Activated T-cell treated with anti-CD3 and anti-CD28 coated beads for 24 hours (primary cell): ENCODE measurements around the gene ATP8B4.
"Not testable (repeated sequence)": the region's sequence is repeated elsewhere in the genome, so short reads cannot be mapped to it uniquely, and the experiment has no call there.

Experiments
- DNase-seq: peaks from one replicate; pipeline ENCODE4 v3.0.0-alpha.2; 2020; ENCODE audit warnings: low read depth

ATP8B4 gene

DNA sequence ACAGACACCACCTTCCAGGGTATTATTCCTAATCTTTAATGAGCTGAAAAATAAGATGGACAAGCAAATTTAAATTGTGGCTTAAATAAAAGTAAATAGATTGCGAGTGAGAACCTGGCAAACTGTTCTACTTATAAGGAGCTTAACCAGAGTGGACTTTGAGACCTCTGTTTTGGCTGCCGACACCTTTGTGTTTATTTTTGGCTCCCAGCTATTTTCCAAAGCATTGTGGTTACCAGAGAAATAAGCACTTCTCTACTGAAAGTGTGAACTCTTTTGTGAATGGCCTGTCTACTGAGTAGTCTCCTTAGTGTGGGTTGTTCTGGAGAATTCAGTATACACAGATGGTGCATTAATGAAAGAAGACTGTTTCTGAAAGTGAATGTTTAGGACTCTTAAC is 109.4 kb downstream of the ATP8B4 start:
- no peak for DNase-seq

DNA sequence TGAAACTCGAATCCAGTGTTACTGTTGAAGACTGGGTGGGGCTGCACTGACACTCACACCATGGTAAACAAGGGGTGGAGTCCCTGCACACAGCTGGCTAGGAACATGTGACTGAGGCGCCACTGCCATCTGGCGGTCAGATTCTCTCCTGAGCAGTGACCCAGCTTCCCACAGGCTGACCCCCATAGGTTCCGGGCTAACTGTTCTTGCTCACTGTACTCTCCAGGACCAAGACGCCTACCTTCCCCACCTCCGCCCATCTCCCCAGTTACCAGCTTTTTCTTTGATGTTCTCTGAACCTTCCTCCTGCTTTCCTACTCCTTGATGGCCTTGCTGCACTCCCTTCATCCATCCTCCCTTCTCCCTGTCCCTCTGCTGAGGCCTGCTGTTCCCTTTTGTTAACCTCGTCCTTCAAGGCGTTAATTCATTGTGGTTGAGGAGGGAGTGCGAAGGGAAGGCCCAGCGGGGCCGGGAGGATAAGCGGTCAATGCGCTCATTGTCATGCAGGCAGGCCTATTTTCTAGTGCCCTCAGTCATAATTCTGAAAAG is 115.2 kb downstream of the ATP8B4 start:
- DNase-seq = peak; percentile 7

- DNase-seq = no peak
Measured at GRCh38 chr15:49991587-49991986, 127.4 kb downstream of the ATP8B4 start.

GRCh38 chr15:49990835-49991545 is 128.0 kb downstream of the ATP8B4 start:
- DNase-seq = no peak

GRCh38 chr15:49989498-49989897 is 129.5 kb downstream of the ATP8B4 start:
- DNase-seq = no peak

DNA sequence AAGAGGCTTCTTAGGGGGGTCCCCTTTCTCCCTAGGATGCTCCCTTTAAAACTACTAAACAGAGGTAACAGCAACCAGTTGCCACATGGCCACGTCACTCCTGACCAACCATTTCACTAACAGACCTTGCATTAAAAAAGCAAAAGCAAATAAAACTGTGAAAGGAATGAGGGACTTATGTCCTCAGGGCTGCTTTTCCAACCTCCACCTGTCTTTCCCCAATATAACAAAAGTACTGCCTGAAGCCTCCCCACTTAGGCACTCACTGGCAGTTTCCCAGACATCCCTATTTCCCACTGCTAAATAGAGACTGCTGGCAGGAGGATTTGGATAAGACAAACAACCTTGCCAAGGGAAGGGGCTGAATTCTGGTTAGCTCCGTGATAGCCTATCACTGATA is 130.3 kb downstream of the ATP8B4 start:
- no peak for DNase-seq

DNA sequence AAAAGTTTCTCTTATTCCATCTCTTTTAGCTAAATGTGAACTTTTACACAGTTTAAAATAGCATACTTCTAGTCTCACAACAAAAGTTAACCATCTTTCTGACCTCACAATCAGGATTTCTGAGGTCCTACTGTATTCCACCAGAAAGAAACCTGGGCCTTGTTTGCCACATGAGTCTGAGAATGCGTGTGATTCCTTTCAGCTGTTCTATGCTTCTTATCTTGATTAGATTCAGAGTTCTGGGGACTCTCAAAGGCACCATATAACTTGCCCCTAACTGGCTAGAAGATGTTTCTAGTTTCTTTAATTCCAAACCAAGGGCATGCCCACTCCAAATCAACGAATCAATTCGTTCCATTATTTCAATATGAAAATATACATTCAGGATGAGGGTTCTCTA is 131.1 kb downstream of the ATP8B4 start:
- no peak for DNase-seq

DNA sequence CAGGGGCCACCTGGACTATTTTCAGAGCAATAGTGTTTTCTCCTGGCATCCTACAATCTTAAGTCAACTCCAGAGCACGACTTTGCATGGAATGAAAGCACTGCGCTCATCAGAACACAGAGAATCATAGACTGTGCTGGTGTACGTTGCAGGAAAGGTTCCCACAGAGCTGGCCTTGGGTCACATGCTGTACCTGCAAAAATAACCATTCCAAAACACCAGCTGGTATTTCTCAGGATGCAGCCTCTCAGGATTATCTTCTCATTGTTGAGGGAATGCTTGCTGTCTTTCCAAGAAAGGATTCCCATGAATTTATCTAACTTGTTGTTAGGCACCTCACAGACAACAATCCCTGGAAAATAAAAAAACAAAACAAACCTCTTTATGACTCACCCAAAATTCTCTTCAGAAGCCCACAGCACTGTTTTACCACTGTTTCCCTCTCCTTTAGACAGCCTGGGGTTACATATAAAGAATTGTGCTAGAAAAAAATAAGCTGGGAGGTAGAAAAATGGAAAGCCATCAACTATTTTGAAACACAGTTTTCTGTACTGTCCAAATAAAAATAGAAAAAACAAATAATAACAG is 131.7 kb downstream of the ATP8B4 start:
- no peak for DNase-seq

DNA sequence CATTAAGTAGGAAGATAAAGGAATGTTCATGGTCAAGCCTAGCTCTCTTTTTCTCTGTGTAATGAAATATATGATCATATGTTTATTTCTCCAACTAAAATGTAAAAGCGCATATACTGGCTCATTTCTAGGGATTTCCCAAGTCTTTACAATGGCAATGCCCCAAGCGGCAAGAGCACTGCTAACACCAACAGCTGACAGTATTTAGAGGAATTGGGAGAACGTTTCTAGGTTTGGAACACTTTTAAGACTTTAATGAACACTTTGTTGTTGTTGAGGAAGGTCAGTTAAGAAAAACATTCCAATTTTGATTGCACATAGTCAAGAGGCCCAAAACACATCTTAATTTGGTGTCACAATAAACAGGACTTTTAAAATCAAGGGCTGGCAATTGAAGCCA is 132.7 kb downstream of the ATP8B4 start:
- no peak for DNase-seq

DNA sequence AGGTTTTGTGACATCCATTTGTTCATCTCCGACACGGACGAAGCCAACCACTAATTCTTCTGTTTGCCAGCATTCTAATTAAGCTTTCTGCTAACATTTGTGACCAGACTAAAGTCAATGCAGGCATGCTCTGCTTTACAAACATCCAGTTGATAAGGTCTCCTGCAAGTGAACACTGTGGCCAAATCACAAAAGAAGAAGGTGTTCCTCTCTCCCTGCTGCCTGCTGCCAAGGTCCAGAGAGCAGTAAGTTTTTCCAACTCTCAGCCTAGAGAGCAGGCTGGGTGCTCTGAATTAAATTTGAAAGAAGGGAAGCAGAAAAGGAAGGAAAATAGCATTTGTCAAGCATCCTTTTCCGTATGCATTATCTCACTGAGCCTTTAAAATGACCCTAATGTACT is 133.6 kb downstream of the ATP8B4 start:
- DNase-seq = no peak

DNA sequence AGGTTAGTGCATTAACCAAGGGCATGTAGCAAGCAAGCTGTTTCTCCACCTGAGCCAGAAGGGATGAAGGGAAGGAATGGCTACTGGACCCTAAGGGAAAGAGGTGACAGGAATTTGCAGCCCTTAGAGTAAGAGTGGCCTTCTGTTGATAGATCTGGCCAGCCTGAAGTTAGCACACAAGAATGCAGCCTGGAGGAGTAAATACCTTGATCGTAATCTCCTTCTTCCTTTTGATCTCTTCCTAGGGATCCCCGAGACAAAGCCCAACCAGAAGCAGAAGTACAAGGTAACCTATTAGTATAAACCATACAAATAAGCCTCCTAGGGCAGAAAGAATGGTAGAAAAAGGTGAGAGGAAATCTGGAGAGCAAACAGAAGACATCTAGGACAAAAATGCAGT is 134.6 kb downstream of the ATP8B4 start:
- no peak for DNase-seq

DNA sequence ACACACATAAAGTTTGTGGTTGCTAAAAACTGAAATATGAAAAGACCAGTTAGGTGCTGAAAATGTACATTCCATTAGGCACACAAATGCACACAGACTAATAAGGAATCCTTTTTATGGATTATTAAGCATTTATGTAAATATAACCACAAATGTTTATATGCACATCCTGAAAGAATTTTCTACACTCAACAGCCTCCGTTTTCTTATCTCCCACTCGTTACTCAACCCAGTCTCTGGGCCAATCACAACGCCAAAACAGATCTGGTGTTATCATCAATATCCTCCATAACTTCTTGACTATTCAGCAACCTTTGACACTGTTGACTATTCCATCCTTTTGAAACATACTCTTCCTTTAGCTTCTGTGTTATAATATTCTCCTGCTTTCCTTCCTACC is 136.4 kb downstream of the ATP8B4 start:
- no peak for DNase-seq

GRCh38 chr15:49979705-49980382 is 139.2 kb downstream of the ATP8B4 start:
- DNase-seq = no peak

DNA sequence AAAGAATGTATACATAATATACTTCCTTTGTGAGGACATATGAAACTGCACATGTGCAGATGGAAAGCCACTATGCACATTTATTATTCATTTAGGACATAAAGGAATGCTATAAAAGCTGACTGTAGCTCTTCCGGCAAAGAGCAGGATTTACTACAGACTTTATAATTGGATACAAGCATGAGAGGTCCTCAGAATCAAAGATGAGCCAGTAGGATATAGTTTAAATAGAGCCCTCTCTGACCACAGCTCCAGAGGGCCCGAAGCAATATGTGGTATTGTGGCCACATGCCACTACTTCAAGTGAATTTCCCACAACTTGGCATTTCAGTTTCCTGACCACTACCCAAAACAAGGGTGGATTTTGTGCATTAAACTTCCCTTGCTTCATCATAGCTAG is 140.9 kb downstream of the ATP8B4 start:
- no peak for DNase-seq

GRCh38 chr15:49977306-49977705 is 141.7 kb downstream of the ATP8B4 start:
- no peak for DNase-seq

DNA sequence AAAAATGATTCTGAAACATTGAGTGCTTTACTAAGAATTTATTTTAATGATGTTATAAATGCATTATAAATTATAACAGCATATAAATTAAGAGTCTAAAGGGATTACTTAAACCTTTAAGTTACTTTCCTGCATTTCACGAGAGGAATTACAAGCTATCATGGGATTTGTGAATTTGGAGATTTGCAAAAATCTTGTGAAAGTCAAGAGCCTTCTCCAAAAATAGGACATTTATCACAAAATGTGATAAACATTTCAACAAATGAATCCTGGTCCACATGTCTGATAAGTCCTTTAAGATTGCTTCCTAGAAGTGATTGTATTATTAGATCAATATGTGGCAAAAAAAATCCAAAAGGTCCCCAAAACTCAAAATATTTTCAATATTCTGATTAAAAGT is 154.5 kb downstream of the ATP8B4 start:
- no peak for DNase-seq

DNA sequence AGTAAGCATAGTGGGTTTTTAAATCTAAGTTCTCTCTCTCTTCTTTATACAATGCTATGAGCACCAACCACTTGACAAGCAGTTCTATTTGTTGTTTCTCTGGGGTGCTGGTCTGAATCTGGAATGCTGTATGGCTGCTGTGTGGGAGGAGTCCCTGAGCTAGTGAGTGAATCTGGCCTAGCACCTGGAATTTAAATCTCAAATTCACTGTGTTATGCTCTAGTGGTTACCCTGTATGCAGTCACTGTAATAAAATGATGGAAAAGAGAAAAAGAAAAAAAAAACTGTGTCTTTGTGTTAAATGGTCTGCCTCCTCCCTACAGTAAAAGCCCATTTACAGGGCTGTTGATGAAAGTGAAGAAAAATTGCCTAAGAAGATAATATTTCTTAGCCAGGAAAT is 155.0 kb downstream of the ATP8B4 start:
- no peak for DNase-seq

DNA sequence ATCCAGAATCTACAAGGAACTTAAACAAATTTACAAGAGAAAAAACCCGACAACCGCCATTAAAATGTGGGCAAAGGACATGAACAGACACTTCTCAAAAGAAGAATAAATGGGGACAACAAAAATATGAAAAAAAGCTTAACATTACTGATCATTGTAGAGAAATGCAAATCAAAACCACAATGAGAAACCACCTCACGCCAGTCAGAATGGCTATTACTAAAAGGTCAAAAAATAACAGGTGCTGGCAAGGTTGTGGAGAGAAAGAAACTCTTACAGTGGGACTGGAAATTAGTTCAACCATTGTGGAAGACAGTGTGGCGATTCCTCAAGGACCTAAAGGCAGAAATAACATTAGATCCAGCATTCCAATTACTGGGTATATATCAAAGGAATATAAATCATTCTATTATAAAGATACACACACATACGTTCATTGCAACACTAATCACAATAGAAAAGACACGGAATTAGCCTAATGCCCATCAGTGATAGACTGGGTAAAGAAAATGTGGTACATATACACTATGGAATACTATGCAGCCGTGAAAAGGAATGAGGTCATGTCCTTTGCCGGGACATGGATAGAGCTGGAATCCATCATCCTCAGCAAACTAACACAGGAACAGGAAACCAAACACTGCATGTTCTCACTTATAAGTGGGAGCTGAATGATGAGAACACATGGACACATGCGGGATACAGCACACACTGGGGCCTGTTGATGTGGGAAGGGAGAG is 155.8 kb downstream of the ATP8B4 start:
- not testable (repeated sequence) for DNase-seq

DNA sequence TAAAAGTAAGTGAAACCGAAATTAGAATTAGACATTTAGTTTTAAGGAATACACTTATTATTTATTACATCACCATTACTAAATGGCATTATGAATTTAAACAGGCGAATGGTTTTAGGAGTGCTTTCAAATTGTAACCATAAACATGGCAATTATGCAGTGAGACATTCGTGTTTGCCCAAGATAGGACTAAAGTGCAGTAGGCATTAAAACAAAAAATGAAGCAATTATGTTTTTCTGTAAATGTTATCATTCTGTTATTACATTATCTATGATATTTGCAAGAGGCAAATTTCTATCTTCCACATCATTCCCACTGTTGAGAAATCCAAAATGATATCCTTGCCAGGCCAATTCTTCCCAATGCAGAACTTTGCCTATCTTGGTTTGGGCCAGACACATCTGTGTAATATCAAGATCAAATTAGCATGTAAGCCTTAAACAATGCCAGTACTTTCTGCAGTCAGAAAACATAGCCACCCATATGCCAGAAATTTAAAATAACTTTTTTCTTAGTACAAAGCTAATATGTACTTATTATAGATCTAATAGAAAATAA is 156.9 kb downstream of the ATP8B4 start:
- no peak for DNase-seq

DNA sequence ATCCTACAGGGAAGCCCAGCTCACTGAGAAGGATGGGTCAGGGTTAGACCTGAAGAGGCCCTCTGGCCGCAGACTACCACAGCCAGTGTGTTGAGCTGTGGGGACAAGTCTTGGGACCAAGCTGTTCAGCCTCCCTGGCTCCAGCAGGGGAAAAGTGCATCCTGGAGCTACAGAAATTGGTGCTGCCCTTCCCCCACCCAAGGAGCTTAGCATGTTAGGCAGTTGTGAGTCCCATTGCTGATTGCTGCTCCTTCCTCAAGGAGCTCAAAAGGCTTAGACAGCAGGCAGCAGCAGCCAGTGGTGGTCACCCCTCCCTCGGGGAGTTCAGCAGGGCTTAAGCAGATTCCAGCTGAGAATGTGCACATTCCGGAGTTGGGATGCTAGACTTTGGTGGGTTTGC is 165.6 kb downstream of the ATP8B4 start:
- no peak for DNase-seq

GRCh38 chr15:49946681-49947080 is 172.4 kb downstream of the ATP8B4 start:
- DNase-seq = no peak

DNA sequence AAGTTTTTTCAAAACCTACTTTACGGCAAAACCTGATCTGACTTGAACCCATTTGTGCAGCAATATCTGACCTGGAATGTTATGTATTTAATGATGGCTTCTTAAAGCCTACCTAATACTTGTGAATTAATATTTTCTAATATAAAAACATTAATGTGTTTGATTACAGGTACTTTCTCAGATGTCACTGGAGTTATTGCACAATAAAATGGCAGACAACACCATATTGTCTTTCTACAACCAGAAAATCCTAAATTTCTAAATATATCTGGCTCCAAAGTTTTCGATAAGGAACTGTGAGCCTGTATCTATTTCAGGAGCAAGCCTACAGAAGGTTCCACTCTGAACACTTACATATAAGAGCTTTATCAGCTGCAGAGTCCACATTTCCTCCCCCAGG is 184.5 kb downstream of the ATP8B4 start:
- DNase-seq = no peak
